ENCODE measurements around the gene MRPL48.
A peak's percentile ranks its signal among the peaks of the same experiment; 100 is the strongest.
"Not testable (repeated sequence)": the region's sequence is repeated elsewhere in the genome, so short reads cannot be mapped to it uniquely, and the experiment has no call there.

The MRPL48 gene

GRCh38 chr11:73787643-73788558 lies at the start of gene MRPL48:
TSS of gene MRPL48 (plus strand) at chr11:73787874. CDS start at chr11:73787972, 98 bp downstream.
- H3K4me3 ChIP-seq (ENCODE audit: low read depth, low read length): peak within 1 kb of the TSS; percentile 91

DNA sequence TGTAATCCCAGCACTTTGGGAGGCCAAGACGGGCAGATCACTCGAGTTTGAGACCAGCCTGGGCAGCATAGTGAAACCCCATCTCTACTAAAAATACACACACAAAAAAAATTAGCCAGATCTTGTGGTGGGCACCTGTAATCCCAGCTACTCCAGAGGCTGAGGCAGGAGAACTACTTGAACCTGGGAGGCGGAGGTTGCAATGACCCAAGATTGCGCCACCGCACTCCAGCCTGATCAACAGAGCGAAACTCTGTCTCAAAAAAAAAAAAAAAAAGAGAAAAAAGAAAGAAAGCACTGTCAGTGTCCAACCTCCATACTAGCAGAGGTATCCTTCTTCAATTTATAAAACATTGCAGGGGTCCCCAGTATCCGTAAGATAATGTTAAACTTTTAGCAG lies 44.6 kb upstream of the MRPL48 start:
- H3K4me3 ChIP-seq (ENCODE audit: low read depth, low read length): no peak overlapping the region

- H3K4me3 ChIP-seq (ENCODE audit: low read depth, low read length): no peak overlapping the region
Observed at GRCh38 chr11:73746701-73747100, 41.0 kb upstream of the MRPL48 start.

DNA sequence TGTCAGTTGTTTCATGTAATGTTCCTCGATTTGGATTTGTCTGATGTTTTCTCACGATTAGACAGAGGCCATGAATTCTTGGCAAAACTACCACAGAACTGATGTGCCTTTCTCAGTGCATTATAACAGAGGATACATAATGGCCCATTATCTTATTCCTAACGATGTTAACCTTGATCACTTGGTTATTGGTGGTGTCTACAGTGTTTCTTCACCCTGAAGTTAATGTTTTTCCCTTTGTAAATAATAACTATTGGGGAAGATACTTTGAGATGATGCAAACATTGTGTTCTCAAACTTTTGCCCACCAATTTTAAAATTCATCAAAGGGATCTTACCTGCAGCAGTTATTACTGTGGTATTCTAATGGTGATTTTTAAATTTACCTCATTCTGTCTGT lies 39.9 kb upstream of the MRPL48 start:
- H3K4me3 ChIP-seq (ENCODE audit: low read depth, low read length): no peak overlapping the region

GRCh38 chr11:73748300-73748699 lies 39.4 kb upstream of the MRPL48 start:
- H3K4me3 ChIP-seq (ENCODE audit: low read depth, low read length): no peak overlapping the region

GRCh38 chr11:73749118-73749517 lies 38.6 kb upstream of the MRPL48 start:
- no peak overlapping the region for H3K4me3 ChIP-seq (ENCODE audit: low read depth, low read length)

GRCh38 chr11:73750228-73750627 lies 37.4 kb upstream of the MRPL48 start:
- H3K4me3 ChIP-seq (ENCODE audit: low read depth, low read length): no peak overlapping the region

DNA sequence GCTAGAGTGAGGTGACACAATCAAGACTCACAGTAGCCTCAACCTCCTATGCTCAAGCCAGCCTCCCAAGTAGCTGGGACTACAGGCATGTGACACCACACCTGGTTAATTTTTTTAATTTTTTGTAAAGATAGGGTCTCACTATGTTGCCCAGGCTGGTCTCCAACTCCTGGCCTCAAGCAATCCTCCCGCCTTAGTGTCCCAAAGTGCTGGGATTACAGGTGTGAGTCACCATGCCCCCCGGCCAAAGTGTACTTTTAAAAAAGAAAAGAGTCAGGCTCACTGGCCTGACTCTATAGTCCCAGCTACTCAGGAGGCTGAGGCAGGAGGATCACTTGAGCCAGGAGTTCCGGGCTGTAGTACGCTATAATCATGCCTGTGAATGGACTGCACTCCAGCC lies 36.8 kb upstream of the MRPL48 start:
- H3K4me3 ChIP-seq (ENCODE audit: low read depth, low read length): not testable (repeated sequence)

GRCh38 chr11:73752216-73752867 lies 35.3 kb upstream of the MRPL48 start:
- H3K4me3 ChIP-seq (ENCODE audit: low read depth, low read length): no peak overlapping the region

GRCh38 chr11:73752903-73753302 lies 34.8 kb upstream of the MRPL48 start:
- H3K4me3 ChIP-seq (ENCODE audit: low read depth, low read length): no peak overlapping the region

DNA sequence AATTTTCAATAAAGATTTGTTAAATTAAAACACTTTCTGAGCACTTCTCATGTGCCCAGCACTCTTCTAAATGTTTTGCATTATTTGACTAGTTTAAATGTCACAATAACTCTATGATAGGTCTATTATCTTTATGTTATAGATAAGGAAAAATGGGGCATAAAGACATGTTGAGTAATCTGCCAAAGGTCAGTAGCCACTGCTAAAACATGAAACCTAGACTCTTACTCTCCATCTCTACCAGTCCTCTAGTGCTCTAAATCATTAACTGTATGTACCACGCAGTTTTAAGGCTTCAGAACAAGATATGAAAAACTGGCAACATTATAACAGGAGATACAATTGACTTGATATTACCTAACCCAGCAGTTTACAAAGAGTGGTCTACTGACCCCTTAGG lies 33.7 kb upstream of the MRPL48 start:
- H3K4me3 ChIP-seq (ENCODE audit: low read depth, low read length): no peak overlapping the region

GRCh38 chr11:73755670-73756069 lies 32.0 kb upstream of the MRPL48 start:
- no peak overlapping the region for H3K4me3 ChIP-seq (ENCODE audit: low read depth, low read length)

GRCh38 chr11:73757598-73757997 lies 30.1 kb upstream of the MRPL48 start:
- H3K4me3 ChIP-seq (ENCODE audit: low read depth, low read length): no peak overlapping the region

DNA sequence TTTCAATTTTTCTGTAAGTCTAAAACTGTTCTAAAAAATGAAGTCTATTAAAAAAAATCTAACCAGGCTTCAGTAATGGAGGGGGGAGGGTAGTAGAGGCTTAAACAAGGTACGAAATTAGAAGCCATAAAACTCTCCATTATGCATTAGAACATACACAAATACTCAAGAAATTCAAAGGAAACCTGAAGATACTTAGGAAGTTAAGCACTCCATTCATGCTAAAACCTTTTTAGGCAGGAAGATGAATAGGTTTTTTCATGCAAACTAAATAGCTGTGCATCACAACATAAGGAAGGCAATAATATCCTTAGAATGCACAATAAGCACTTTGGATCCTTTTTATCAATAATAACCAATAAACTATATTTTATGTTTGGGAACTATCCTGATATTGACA lies 29.2 kb upstream of the MRPL48 start:
- H3K4me3 ChIP-seq (ENCODE audit: low read depth, low read length): no peak overlapping the region

DNA sequence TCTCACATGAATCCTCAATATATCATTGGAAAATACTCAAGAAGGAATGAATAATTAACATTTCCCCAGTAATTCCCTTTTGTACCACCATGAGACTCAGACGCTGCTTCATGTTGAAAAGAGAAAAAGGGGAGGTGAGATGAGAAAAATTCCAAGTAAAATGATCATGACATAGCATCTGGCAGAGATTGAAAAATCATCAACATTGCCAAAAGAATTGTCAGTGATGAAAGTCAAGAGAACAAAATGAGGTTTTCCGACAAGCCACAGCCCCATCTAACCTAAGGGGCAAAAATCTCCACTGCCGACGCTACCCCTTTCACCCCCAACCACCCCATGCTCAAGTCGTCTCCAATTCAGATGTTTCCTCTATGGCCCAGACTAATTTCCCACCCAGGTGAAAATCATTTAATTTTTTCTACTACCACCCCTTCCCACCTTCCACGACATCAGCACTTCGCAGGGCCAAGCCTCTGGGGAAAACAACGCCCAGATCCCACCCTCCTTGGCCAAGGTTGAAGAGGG lies 28.0 kb upstream of the MRPL48 start:
- peak overlapping the region; percentile 88 for H3K4me3 ChIP-seq (ENCODE audit: low read depth, low read length)

DNA sequence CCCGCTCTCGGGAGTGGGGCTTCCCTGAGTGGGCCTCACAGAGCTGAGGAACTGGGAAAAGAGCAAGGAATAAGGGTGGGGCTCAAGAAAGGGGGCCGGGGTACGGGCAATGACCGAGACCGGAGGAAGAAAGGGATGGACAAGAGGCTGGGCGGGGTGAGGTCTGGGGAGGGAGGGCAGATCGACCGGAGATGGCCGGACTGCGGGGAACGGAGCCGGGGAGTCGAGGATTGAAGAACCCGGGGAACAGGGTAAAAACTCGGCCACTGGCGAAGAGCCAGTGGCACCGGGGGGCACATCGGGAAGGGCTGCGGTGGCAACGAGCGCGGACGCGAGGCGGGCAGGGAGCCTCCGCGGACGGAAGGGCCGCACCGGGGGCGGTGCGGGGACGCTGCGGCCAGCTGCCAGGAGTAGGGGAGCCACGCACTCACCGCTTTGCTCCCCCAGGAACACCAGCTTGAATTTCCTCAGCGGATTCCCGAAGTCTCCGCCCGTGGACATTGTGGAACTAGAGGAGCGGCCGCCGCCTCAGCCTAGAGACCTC lies 27.5 kb upstream of the MRPL48 start:
- H3K4me3 ChIP-seq (ENCODE audit: low read depth, low read length): peak overlapping the region; percentile 88

DNA sequence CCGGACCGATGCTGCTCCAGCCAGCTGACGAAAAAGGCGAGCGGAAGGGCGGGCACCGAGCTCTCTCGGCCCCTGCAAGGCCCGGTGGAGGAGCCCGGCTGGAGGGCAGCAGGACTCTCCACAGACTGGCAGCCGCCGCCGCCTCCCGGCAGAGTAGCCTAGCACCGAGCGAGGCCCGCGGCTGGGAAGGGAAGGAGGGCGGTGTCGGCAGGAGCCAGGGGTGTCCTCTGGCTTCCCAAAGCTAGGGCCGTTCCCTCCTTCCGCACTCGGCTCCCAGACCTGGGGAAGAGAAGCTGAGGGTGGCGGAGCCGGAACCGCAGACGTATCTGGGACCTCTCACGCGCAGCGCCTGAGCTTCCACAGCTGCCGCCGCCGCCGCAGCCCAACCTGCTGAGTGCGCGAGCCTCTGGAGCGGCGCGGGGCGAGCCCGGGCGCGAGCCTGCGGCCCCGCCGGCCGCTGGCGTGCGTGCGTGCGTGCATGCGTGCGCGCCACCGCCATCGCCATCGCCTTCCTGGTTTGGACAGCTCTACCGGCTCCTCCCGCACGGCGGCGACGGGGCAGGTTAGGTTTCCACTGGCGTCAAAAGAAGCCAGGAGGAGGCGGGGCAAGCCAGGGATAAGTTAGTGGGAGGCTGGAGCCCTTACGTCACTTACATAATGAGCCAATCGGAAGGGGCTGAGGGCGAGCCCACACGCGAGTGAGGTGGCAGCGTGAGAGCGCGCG lies 26.8 kb upstream of the MRPL48 start, which contains the start of gene RAB6A:
Gene RAB6A, minus strand, starts transcription at position 396 of the 724 bp plus-strand sequence. CDS start 439 bp downstream, outside the sequence.
- H3K4me3 ChIP-seq (ENCODE audit: low read depth, low read length): peak within 1 kb of the TSS; percentile 88

DNA sequence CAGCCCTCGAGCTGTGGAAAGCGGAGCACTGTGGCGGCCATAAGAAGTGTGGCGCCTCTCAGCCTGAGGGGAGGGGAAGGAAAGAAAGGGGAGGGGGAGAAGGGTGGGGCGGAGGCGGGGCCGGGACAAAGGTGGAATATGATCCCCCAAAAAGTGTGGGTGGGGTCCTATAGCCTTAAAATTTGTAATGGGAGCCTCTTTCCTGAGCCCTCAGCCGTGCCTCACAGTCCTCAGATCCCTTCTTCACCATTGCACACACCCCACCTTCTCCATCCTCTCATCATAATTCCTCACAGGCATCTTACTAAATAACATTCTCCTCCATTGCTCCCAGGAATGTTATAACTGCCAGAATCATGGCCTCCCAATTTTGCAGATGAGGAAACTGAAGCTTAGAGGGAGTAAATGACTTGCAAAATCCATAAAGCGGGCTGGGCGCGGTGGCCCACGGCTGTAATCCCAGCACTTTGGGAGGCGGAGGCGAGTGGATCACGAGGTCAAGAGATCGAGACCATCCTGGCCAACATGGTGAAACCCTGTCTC lies 26.2 kb upstream of the MRPL48 start:
- no peak overlapping the region for H3K4me3 ChIP-seq (ENCODE audit: low read depth, low read length)

DNA sequence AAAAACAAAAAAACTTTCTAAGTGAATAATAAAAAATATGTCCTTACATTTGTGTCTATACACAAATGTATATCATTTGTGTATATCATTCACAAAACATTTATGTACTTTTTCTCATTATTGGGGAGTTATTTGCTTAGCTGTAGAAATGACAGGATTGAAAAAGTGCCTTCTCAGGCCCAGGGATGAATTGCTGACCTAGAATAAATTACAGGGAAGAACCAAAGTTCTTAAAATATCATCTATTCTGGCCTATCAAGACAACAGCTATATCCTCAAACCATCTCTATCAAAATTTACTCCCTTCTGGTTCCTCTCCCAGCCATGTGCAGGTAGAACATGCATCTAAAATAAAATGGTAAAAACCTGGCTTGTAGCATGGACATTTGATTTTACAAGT lies 24.9 kb upstream of the MRPL48 start:
- H3K4me3 ChIP-seq (ENCODE audit: low read depth, low read length): no peak overlapping the region

GRCh38 chr11:73766763-73767162 lies 20.9 kb upstream of the MRPL48 start:
- H3K4me3 ChIP-seq (ENCODE audit: low read depth, low read length): no peak overlapping the region

- H3K4me3 ChIP-seq (ENCODE audit: low read depth, low read length): not testable (repeated sequence)
Observed at GRCh38 chr11:73770811-73771210, 16.9 kb upstream of the MRPL48 start.

Data from iPS-11a (cell line).